Mononuclear cell (primary cell): ENCODE data around the gene GORASP2. TPM values are rescaled to one million over a fixed set of nuclear protein-coding genes. Genes with fewer than 3 reads are reported as not detected.
"Not testable (repeated sequence)": the region's sequence is repeated elsewhere in the genome, so short reads cannot be mapped to it uniquely, and the experiment has no call there.

ENCODE experiments used
- H3K27me3 ChIP-seq: 2 replicates; pipeline ENCODE4 v1.6.0; 2011; ENCODE audit warnings: low read length, control low read depth; ENCODE audit not compliant: insufficient read depth
- H3K4me1 ChIP-seq: 2 replicates; pipeline ENCODE4 v1.5.1; 2011; ENCODE audit warnings: mild to moderate bottlenecking, low read length, control low read depth; ENCODE audit not compliant: insufficient read depth
- H3K4me3 ChIP-seq: 2 replicates; pipeline ENCODE4 v1.5.1; 2011; ENCODE audit warnings: mild to moderate bottlenecking, low read length, moderate library complexity
- H3K9me3 ChIP-seq: 2 replicates; pipeline ENCODE4 v1.5.1; 2011; ENCODE audit warnings: low read depth, mild to moderate bottlenecking, control low read depth, low read length
- total RNA-seq: library from RNA; depleted of rRNA; stranded (reverse); fragments of >200 nt; gene quantifications from one replicate; pipeline ENCODE4 v1.2.3, GENCODE V29; 2012

GORASP2 gene
- total RNA-seq, 1 donor: 40.7 TPM

- H3K9me3 ChIP-seq: peaks cover 33% of the 10 kb centered on the region
- H3K4me1 ChIP-seq, H3K4me3 ChIP-seq: not testable (repeated sequence)
These were observed 13.9 kb upstream of the GORASP2 start for GRCh38 chr2:170914994-170915666.

DNA sequence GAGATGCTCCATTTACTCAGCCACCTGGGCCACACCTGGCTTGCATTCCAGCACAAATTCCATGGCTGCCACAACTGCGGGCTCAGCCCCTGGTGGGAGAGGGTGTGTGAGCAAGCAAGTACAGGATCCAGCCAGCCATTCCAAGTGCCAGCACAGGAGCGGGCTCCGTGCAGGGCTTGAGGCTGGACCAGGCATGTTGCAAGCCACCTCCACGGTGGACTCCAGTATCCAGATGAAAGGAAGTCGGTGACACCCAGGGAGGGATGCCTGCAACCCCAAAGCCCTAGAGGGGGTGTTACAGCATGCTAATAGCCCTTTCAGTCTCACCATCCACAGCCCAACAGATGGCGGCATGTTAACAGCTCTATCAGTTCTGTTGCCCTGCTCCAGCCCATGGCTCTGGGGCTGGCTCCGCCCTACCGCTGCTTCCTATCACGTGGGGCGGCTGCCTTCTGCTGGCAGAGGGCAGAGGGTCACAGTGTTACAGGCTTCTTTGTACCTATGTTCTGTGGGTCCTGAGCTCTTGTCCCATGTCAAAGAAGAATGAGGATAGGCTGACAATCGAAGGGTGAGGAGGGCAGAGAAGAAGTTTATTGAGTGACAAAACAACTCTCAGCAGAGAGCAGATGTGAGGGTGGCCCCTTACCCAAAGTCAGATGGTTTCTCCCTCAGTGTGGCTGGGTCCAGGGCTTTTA lies 11.7 kb upstream of the GORASP2 start:
- Histone ChIP-seq H3K27me3 (no peaks in the 10 kb centered on the region), H3K4me1 (no peaks in the 10 kb centered on the region), H3K4me3 (no peak overlapping the region), H3K9me3 (peaks cover 11% of the 10 kb centered on the region)

More at GRCh38 chr2:170914994-170915666, 13.9 kb upstream of the GORASP2 start:
- not testable (repeated sequence) for H3K27me3 ChIP-seq

DNA sequence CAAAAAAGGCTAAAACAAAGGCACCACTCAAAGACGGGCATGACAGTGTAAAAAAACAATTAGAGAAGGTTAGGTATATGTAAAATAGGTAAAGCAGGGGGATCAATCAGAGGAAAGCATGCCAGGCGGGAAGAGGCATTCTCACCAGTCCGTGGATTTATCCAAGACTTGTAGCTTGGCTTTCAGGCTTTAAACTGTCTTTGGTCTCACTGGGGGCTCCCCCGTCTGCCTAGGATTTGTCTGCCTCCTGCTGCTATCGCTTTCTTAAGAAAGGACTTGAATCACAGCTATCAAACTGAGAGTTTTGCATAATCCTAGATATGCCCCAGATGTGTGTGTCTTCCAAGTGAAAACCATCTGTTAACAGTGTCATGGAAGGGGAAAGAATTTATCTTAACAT lies 11.1 kb upstream of the GORASP2 start:
- Histone ChIP-seq H3K9me3 (peaks cover 7% of the 10 kb centered on the region), H3K4me1 (no peaks in the 10 kb centered on the region)

GRCh38 chr2:170921873-170922272 lies 7.2 kb upstream of the GORASP2 start:
- H3K4me3 ChIP-seq, H3K9me3 ChIP-seq, H3K27me3 ChIP-seq, H3K4me1 ChIP-seq: not testable (repeated sequence)

More for the DNA sequence above, 11.1 kb upstream of the GORASP2 start:
- H3K27me3 ChIP-seq: no peaks in the 10 kb centered on the region
- H3K4me3 ChIP-seq: no peak overlapping the region

DNA sequence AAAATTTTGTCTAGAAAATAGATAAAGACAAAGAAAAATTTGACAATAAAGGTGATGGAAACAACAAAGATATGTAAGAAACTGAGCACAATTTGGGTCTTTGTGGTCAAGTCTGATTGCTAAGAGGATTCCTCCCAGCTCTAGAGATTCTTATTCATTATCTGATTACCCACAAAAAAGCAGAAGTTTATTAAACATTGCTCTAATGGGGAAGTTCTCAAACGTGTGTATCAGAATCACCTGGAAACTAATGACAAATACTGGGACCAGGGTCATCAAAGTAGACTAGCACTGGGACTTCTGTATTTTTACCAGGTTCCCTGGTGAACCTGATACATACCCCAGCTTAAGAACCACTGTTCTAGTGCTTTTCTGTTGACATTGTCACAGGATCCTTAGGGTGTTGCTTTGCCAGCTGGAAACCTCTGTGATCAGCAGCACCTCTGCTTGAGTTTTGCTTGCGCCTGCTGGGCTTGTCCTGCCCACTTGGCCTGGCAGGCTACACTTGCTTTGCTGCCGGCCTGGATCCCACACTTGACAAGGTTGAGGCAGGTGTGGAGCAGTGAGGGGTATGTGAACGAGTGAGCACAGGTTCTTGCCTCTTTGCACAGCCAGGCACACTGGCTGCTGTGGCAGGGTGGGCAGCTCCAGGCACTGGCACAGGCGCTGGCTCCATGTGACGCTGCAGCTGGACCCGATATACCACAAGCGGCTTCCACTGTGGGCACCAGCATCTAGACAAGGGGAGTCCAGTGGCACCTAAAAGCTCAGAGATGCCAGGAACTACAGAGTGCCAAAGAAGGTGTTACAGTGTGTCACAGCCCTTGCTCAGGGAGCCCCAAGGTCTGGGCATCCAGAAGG lies 6.2 kb upstream of the GORASP2 start:
- peaks cover under 1% of the 10 kb centered on the region for H3K4me1 ChIP-seq

DNA sequence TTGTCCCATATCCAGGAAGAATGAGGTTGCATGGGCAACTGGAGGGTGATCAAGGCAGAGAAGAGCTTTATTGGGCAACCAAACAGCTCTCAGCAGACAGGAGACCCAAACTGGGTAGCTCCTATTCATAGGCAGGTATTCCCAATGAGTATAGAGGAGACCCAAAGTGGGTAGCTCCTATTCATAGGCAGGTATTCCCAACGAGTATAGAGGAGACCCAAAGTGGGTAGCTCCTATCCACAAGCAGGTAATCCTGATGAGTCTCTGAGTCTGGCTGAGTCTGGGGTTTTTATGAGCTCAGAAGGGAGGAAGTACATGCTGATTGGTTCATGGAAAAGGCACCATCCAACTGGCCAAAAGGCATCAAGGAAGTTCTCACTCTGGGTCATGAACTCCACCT lies 5.3 kb upstream of the GORASP2 start:
- no peak overlapping the region for H3K4me3 ChIP-seq
- no peaks in the 10 kb centered on the region for H3K27me3 ChIP-seq
- no peaks in the 10 kb centered on the region for H3K9me3 ChIP-seq
- peaks cover 8% of the 10 kb centered on the region for H3K4me1 ChIP-seq

More for the DNA sequence above, 6.2 kb upstream of the GORASP2 start:
- Histone ChIP-seq H3K9me3 (no peaks in the 10 kb centered on the region), H3K27me3 (no peaks in the 10 kb centered on the region), H3K4me3 (no peak overlapping the region)

- Histone ChIP-seq H3K9me3 (no peaks in the 10 kb centered on the region), H3K27me3 (no peaks in the 10 kb centered on the region), H3K4me1 (peaks cover 9% of the 10 kb centered on the region), H3K4me3 (no peak overlapping the region)
These were observed 4.1 kb upstream of the GORASP2 start for GRCh38 chr2:170924969-170925368.

DNA sequence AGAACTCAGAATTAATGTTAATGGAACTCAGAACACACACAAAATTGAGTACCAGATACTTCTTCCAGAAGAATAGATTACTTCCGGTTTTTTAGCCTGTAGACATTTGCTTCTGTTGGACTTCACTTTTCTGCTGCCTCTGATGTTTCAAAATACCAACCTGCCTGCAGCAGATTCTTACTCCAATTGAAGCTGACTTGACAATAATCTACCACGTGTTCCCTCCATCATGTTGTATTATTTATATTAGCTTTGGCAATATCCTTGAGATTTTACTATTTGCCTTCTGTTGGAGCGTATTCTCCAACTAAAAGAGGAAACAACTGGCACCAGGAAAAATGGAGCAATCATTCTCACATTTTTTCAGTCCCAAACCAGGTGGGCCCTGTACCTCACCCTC lies 3.1 kb upstream of the GORASP2 start:
- Histone ChIP-seq H3K4me3 (no peak overlapping the region), H3K27me3 (no peaks in the 10 kb centered on the region), H3K4me1 (peaks cover 18% of the 10 kb centered on the region), H3K9me3 (no peaks in the 10 kb centered on the region)

GRCh38 chr2:170926743-170927297 lies 2.2 kb upstream of the GORASP2 start:
- Histone ChIP-seq H3K9me3 (no peaks in the 10 kb centered on the region), H3K4me3 (no peak overlapping the region), H3K27me3 (no peaks in the 10 kb centered on the region), H3K4me1 (peaks cover 19% of the 10 kb centered on the region)

DNA sequence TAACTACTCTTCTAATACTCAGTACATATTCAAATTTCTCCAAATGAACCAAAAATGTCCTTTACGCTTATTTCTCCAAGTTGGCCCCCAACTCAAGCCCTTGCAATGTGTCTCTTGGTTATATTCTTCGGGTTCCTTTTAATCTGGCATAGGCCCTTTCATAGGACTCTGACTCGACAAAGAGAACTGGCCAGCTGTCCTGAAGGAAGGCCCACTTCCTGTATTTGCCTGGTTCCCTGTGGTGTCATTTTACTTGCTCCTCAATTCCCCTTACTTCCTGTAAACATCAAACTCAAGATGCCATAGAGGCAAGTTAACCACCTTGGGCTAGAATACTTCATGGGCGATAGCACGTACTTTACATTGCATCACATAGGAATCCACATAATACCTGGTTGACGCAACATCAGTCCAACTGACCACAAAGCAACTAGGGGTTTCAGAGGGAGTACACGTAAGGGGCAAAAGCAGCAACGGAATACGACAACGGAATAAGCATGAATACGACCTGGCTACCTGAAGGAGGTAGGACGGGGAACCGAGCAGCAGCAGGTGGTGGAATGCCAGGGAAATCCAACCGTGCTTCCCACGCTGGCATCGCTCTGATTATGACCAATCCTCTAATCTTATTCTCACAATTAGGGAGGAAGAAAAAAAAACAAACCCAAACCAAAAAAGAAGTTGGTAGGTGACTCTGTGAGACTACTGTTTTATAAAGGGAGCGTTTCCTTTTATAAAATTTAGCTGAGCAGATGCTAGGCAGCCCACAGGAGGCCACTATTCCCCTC lies 823 bp upstream of the GORASP2 start:
- peaks cover 19% of the 10 kb centered on the region for H3K4me1 ChIP-seq
- H3K4me3 ChIP-seq: peak overlapping the region; percentile 9
- H3K9me3 ChIP-seq: no peaks in the 10 kb centered on the region
- H3K27me3 ChIP-seq: no peaks in the 10 kb centered on the region

GRCh38 chr2:170929686-170930050 lies 615 bp downstream of the GORASP2 start:
- peaks cover 19% of the 10 kb centered on the region for H3K4me1 ChIP-seq

DNA sequence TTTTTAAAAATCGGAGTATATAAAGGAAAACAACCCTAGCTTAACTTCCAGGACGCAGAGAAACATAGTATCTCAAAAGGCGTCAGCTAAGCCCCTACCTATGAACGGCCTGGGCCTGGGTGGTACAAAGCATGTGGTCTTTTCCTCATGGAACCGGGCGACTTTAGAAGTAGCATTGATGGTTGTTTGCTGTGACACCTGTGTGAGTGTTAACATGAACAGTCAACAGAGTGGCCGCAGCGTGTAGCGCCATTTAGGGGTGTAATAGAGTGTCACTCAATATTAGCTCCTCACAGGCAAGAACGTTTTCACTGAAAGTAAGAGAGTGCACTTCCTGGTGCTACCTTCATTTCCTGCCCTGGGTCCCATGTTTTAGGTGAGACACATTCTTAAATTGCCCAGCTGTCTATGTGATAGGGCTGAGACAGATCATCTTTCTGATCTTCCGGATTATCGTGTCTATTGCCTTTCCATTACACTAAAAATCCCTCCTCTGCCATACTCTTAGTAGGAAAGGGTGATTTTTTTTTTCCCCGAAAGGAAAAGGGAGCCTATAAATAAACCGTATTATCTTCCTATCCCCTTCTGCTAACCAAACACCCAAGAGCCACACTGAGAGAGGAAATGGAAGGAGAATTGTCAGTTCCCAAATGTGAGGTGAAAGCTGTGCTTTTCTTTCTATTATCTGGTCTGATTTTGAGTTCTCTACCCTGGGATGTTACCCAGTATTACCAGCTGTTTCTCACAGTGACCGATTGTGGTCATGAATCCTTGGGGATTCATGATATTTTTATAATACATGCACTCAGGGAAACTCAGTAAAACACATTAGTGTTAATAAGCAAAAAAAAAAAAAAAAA lies 1.3 kb downstream of the GORASP2 start:
- Histone ChIP-seq H3K4me3 (peak overlapping the region; percentile 81), H3K27me3 (no peaks in the 10 kb centered on the region), H3K4me1 (peaks cover 19% of the 10 kb centered on the region), H3K9me3 (no peaks in the 10 kb centered on the region)

More at GRCh38 chr2:170929686-170930050, 615 bp downstream of the GORASP2 start:
- H3K27me3 ChIP-seq: no peaks in the 10 kb centered on the region
- H3K4me3 ChIP-seq: peak overlapping the region; percentile 81
- H3K9me3 ChIP-seq: no peaks in the 10 kb centered on the region

DNA sequence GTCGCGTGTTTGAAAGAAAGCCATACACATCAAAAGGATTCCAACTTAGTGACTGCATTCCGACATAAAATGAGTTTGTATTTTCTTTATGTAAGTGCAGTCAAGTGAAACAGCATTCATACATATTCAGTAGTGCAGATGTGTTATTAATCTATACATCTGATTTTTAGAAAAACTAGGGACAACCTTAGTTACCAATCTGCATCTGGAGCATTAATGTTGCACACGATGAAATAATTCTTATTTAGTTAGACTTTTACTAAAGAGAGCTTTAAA lies 1.9 kb downstream of the GORASP2 start:
- H3K27me3 ChIP-seq: no peaks in the 10 kb centered on the region
- H3K4me3 ChIP-seq: no peak overlapping the region
- H3K9me3 ChIP-seq: no peaks in the 10 kb centered on the region
- peaks cover 19% of the 10 kb centered on the region for H3K4me1 ChIP-seq

GRCh38 chr2:170932166-170932565 lies 3.1 kb downstream of the GORASP2 start:
- Histone ChIP-seq H3K9me3 (no peaks in the 10 kb centered on the region), H3K4me3 (no peak overlapping the region), H3K4me1 (peaks cover 19% of the 10 kb centered on the region), H3K27me3 (no peaks in the 10 kb centered on the region)
